Memory B cell (primary cell): ENCODE measurements around the gene DNAH3.
"Not testable (repeated sequence)": the region's sequence is repeated elsewhere in the genome, so short reads cannot be mapped to it uniquely, and the experiment has no call there.

ENCODE experiments used
- ATAC-seq: fragments of 150-1000 bp; cut with Tn5 transposase; 2 replicates; pipeline ENCODE4 v1.10.0; 2021; ENCODE audit warnings: low read depth, mild to moderate bottlenecking, moderate library complexity
- DNase-seq, 2 donors: peaks; one replicate each; pipeline ENCODE4 v3.0.0; 2022; ENCODE audit warnings: low spot score in 2 of 2
- H3K27ac Mint-ChIP-seq: one replicate; pipeline ENCODE4 v1.8.0; 2022; ENCODE audit warnings: mild to moderate bottlenecking, moderate library complexity, mixed read lengths
- H3K27me3 Mint-ChIP-seq: one replicate; pipeline ENCODE4 v1.8.0; 2022; ENCODE audit warnings: mixed read lengths
- H3K36me3 Mint-ChIP-seq: one replicate; pipeline ENCODE4 v1.8.0; 2022; ENCODE audit warnings: mild to moderate bottlenecking, mixed read lengths
- H3K4me1 Mint-ChIP-seq: one replicate; pipeline ENCODE4 v1.8.0; 2022; ENCODE audit warnings: mixed read lengths
- H3K4me3 Mint-ChIP-seq: one replicate; pipeline ENCODE4 v1.8.0; 2022; ENCODE audit warnings: mild to moderate bottlenecking, moderate library complexity, mixed read lengths
- H3K9me3 Mint-ChIP-seq: one replicate; pipeline ENCODE4 v1.8.0; 2022; ENCODE audit warnings: mixed read lengths

Gene DNAH3

GRCh38 chr16:21125191-21125590 lies 25.5 kb downstream of the DNAH3 start:
- ATAC-seq, result no peak
- Mint-ChIP-seq H3K4me3 (no peak overlapping the region), H3K9me3 (no peaks in the 10 kb centered on the region)

GRCh38 chr16:21120976-21121520 lies 29.6 kb downstream of the DNAH3 start:
- Mint-ChIP-seq H3K36me3 (peaks cover 33% of the 10 kb centered on the region), H3K4me3 (no peak overlapping the region), H3K27ac (no peak overlapping the region), H3K27me3 (no peaks in the 10 kb centered on the region), H3K4me1 (peaks cover 14% of the 10 kb centered on the region), H3K9me3 (peaks cover 3% of the 10 kb centered on the region)
- no peak for DNase-seq
- ATAC-seq, result no peak

More at GRCh38 chr16:21125191-21125590, 25.5 kb downstream of the DNAH3 start:
- H3K36me3 Mint-ChIP-seq, result peaks cover 23% of the 10 kb centered on the region
- no peak for DNase-seq
- H3K27me3 Mint-ChIP-seq, result no peaks in the 10 kb centered on the region
- H3K27ac Mint-ChIP-seq, result no peak overlapping the region
- peaks cover 3% of the 10 kb centered on the region for H3K4me1 Mint-ChIP-seq

GRCh38 chr16:21117567-21117966 lies 33.1 kb downstream of the DNAH3 start:
- DNase-seq (no peak), ATAC-seq (no peak)
- no peak overlapping the region for H3K27ac Mint-ChIP-seq
- H3K9me3 Mint-ChIP-seq, result peaks cover 3% of the 10 kb centered on the region
- H3K4me1 Mint-ChIP-seq, result peaks cover 16% of the 10 kb centered on the region
- peaks cover 28% of the 10 kb centered on the region for H3K36me3 Mint-ChIP-seq
- H3K4me3 Mint-ChIP-seq, result peak overlapping the region; percentile 15
- H3K27me3 Mint-ChIP-seq, result no peaks in the 10 kb centered on the region

GRCh38 chr16:21116148-21116693 lies 34.4 kb downstream of the DNAH3 start:
- peaks cover 23% of the 10 kb centered on the region for H3K36me3 Mint-ChIP-seq
- peaks cover 16% of the 10 kb centered on the region for H3K4me1 Mint-ChIP-seq
- peaks cover 4% of the 10 kb centered on the region for H3K9me3 Mint-ChIP-seq
- H3K27me3 Mint-ChIP-seq, result peaks cover 1% of the 10 kb centered on the region
- H3K27ac Mint-ChIP-seq, result peak overlapping the region; percentile 77
- ATAC-seq (peak; percentile 99), DNase-seq (peak; percentile 25 to 46)
- H3K4me3 Mint-ChIP-seq, result peak overlapping the region; percentile 83

- Mint-ChIP-seq H3K36me3 (peaks cover 18% of the 10 kb centered on the region), H3K4me1 (peaks cover 12% of the 10 kb centered on the region)
- not testable (repeated sequence) for DNase-seq, H3K27me3 Mint-ChIP-seq, H3K9me3 Mint-ChIP-seq, H3K4me3 Mint-ChIP-seq, ATAC-seq, H3K27ac Mint-ChIP-seq
Measured at GRCh38 chr16:21115551-21115950, 35.1 kb downstream of the DNAH3 start.

- H3K27me3 Mint-ChIP-seq, result peaks cover 10% of the 10 kb centered on the region
- H3K36me3 Mint-ChIP-seq, result no peaks in the 10 kb centered on the region
- DNase-seq (no peak), ATAC-seq (no peak)
- no peaks in the 10 kb centered on the region for H3K9me3 Mint-ChIP-seq
- H3K27ac Mint-ChIP-seq, result no peak overlapping the region
- H3K4me3 Mint-ChIP-seq, result no peak overlapping the region
- no peaks in the 10 kb centered on the region for H3K4me1 Mint-ChIP-seq
Measured at GRCh38 chr16:21103941-21104860, 46.4 kb downstream of the DNAH3 start.

- Mint-ChIP-seq H3K9me3 (no peaks in the 10 kb centered on the region), H3K4me3 (no peak overlapping the region), H3K27me3 (peaks cover 12% of the 10 kb centered on the region), H3K36me3 (no peaks in the 10 kb centered on the region), H3K27ac (no peak overlapping the region), H3K4me1 (no peaks in the 10 kb centered on the region)
- DNase-seq (no peak), ATAC-seq (peak; percentile 32)
Measured at GRCh38 chr16:21101631-21102420, 48.8 kb downstream of the DNAH3 start.

- H3K27me3 Mint-ChIP-seq, result peaks cover 13% of the 10 kb centered on the region
- DNase-seq, result no peak
Measured at GRCh38 chr16:21100447-21100846, 50.2 kb downstream of the DNAH3 start.

GRCh38 chr16:21097151-21097550 lies 53.5 kb downstream of the DNAH3 start:
- Mint-ChIP-seq H3K4me3 (no peak overlapping the region), H3K27ac (no peak overlapping the region)

More at GRCh38 chr16:21100447-21100846, 50.2 kb downstream of the DNAH3 start:
- H3K27ac Mint-ChIP-seq, result no peak overlapping the region
- no peak overlapping the region for H3K4me3 Mint-ChIP-seq
- H3K9me3 Mint-ChIP-seq, result no peaks in the 10 kb centered on the region
- no peaks in the 10 kb centered on the region for H3K36me3 Mint-ChIP-seq
- no peak for ATAC-seq
- H3K4me1 Mint-ChIP-seq, result no peaks in the 10 kb centered on the region

GRCh38 chr16:21094719-21095118 lies 55.9 kb downstream of the DNAH3 start:
- H3K9me3 Mint-ChIP-seq, H3K36me3 Mint-ChIP-seq, H3K4me3 Mint-ChIP-seq, H3K4me1 Mint-ChIP-seq, ATAC-seq, DNase-seq, H3K27ac Mint-ChIP-seq: not testable (repeated sequence)
- H3K27me3 Mint-ChIP-seq, result peaks cover 11% of the 10 kb centered on the region

More at GRCh38 chr16:21097151-21097550, 53.5 kb downstream of the DNAH3 start:
- DNase-seq (no peak), ATAC-seq (no peak)
- no peaks in the 10 kb centered on the region for H3K36me3 Mint-ChIP-seq
- H3K27me3 Mint-ChIP-seq, result peaks cover 12% of the 10 kb centered on the region
- no peaks in the 10 kb centered on the region for H3K4me1 Mint-ChIP-seq
- peaks cover 3% of the 10 kb centered on the region for H3K9me3 Mint-ChIP-seq

GRCh38 chr16:21092951-21093350 lies 57.7 kb downstream of the DNAH3 start:
- no peak for DNase-seq
- ATAC-seq, result no peak
- Mint-ChIP-seq H3K4me3 (no peak overlapping the region), H3K27me3 (peaks cover 11% of the 10 kb centered on the region), H3K27ac (no peak overlapping the region), H3K4me1 (no peaks in the 10 kb centered on the region), H3K9me3 (peaks cover 7% of the 10 kb centered on the region), H3K36me3 (no peaks in the 10 kb centered on the region)

- ATAC-seq (no peak), DNase-seq (no peak)
- H3K9me3 Mint-ChIP-seq, result peaks cover 5% of the 10 kb centered on the region
- H3K4me1 Mint-ChIP-seq, result no peaks in the 10 kb centered on the region
- H3K27me3 Mint-ChIP-seq, result peaks cover 15% of the 10 kb centered on the region
- no peak overlapping the region for H3K27ac Mint-ChIP-seq
- H3K36me3 Mint-ChIP-seq, result no peaks in the 10 kb centered on the region
- H3K4me3 Mint-ChIP-seq, result no peak overlapping the region
Measured at GRCh38 chr16:21088646-21089538, 61.8 kb downstream of the DNAH3 start.

GRCh38 chr16:21088143-21088542 lies 62.5 kb downstream of the DNAH3 start:
- Mint-ChIP-seq H3K9me3 (peaks cover 5% of the 10 kb centered on the region), H3K27ac (no peak overlapping the region), H3K4me3 (no peak overlapping the region), H3K36me3 (no peaks in the 10 kb centered on the region), H3K4me1 (no peaks in the 10 kb centered on the region), H3K27me3 (peaks cover 15% of the 10 kb centered on the region)
- ATAC-seq, result no peak
- DNase-seq, result no peak
